Stimulated activated CD8-positive, alpha-beta memory T cell treated with anti-CD3 and anti-CD28 coated beads, Interleukin-7, amount 100 ng/mL, for 4 hours (primary cell): Measurements from ENCODE around the gene RAB29.

Experiments
- DNase-seq, 2 donors: peaks; one replicate each; pipeline ENCODE4 v3.0.0-alpha.2; 2020; ENCODE audit warnings: low read depth in 2 of 2

RAB29 gene

DNA sequence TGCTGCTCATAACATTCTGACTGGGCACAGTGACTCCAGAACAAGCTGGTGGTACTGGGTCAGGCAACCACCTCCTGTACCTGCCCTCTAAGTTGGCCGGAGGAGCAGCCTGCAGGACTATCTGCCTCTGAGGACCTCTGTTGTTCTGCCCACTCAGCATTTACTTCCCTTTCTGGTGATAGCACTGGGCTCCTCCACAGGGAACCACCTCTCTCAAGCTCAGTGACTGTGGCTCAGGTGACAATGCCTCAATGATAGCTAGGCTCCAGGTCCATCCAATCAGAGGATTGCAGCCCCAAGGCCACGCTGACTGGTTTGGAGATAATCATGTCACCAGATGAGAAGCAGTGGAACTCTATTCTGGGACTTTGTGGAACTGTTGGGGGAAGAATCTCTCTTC is 21.9 kb upstream of the RAB29 start:
- DNase-seq: no peak

DNA sequence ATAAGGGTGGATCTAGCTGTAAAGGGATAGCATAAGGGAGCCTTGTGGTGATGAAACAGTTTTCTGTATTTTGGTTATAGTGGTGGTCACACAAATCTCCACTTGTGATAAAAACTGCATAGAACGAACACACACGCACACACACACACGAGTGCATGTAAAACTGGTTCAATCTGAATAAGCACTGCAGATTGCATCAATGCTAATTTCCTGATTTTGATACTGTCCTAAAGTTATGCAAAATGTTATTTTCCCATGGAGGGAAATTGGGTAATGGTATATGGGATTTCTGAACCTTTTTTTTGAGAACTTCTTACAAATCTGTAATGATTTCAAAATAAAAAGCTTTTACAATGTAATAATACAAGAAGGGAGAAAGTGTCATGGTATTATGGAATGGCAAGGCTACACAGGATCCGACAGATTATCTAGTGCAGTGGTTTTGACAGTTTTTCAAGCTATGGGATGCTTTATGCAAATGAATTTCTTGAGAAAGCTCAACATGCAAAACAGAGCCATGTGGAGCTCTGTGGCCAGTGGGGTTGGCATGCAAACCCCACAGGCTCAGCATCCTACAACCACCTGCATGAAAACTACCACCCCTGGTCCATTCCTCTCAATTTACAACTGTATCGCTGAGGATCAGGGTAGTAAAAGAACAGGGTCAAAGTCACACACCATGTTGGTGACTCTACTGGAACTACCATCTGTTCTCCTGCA is 18.9 kb upstream of the RAB29 start:
- DNase-seq: no peak

DNA sequence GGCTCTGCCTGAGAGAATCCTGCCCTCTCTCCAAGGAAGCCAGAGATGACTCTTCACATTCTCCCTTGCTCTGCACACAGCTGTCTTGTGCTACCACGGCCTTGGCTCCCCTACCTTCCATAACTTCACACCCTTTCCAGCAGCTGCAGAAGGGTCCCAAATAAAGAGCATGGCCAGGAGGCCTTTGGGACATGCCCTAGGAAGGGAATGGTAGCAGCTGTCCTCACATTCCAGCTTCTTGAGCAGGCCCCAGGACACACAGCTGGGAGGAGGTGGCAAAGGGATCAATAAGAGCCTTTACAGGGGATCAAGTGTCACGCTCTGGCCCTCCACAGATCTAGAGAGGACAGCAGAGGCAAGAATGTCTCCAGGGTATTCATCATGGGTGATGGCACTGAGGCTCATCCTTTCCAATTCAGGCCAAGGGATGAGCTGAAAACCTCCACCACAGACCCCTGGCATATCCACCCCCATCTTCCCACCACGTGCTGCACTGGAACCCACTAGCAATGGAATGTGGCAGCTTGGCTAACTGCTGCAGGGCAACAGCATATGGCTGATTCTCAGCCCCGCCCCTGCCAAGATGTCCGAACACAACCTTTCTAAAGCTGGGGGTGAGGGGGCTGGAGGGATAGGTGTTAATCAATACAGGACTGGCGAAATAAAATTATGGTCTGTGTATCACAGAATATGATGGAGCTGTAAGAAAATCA is 17.8 kb upstream of the RAB29 start:
- no peak for DNase-seq

DNA sequence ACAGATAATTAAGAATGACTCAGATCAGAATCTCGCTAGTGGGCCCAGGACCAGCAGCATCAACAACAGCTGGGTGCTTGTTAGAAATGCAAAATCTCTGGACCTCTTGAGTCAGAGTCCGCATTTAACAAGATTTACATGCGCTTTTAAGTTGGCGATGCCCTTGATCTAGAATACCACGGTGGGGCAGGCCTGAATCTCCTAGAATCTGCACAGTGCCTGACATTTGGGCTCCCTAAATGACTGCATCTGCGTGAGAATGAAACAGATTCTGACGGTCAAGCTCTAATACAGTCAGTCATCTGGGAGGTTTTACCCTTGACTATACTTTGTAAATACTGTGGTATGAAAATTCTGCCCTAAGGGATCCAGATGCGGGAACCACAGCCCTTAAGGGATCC is 17.2 kb upstream of the RAB29 start:
- DNase-seq: no peak

DNA sequence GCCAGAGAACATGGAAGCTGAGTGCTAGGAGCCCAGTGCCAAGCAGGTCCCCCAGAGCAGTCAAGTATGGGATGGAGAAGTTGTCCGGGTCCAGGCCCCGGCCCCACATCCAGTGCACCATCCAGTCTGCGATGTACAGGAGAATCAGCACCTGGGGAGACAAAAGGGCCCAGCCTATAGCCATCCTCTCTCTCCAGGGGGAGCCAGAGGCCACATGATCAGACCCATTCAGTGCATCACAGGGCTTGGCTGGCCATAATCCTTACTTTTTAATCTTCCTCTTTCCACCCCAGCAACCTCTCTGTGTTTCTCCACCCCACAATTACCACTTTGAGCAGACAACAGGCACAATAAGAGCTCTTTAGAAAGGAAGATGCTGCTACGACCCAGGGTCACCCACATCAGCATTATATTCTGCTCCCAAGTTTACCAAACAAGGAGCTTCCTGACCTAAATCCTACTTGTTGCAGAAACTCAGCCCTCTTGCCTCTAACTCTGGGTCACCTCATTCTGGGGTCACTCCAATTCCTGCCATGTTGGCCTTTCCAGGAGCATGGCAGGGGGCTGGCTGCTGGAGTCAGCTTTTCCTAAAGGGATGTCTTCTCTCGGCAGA is 16.4 kb upstream of the RAB29 start:
- DNase-seq: peak; percentile 38 to 45

DNA sequence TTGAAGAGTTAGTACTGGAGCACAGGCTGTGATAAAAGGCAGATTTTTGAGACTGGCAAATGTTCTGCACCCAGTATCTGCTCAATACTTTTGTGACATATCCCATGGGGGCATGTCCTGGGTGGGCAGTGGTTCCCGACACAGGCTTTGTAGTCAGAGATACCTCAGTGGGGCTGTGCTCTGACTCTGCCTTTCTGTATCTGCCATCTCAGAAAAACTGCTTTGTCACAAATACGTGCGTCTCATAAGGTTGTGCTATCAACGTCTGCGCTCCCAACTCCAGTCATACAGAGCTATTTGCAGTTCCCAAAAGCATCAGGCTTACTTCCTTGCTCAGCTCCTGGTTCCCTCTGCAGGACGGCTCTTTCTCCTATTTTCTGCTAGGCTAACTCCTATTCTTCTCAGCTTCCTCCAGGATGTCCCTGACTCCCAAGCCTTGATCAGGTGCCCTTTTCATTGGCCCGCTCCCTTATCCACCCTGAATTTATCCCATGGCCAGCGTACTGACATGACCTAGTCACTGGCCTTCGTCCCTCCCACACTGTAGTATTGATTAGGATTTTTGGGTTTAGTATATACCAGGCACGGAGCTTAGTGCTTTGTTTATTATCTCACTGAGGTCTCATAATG is 12.1 kb upstream of the RAB29 start:
- no peak for DNase-seq

DNA sequence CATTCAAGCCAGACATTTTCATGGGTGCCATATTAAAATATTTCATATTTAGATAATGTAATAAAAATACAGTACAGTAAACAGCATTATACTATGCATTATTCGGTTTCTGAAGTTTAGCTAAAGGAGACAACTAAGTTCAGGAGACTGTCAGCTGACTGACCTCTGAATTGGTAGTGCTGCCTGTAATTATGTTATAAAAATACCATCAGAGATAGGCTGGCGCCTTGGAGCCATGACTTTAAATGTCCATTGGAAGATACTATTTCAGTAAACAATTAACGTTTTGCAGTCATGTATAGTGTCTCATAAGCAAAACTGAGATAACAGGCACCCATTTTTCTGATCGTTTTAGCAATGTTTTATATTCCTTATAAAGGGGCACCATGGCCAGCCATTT is 11.3 kb upstream of the RAB29 start:
- no peak for DNase-seq

DNA sequence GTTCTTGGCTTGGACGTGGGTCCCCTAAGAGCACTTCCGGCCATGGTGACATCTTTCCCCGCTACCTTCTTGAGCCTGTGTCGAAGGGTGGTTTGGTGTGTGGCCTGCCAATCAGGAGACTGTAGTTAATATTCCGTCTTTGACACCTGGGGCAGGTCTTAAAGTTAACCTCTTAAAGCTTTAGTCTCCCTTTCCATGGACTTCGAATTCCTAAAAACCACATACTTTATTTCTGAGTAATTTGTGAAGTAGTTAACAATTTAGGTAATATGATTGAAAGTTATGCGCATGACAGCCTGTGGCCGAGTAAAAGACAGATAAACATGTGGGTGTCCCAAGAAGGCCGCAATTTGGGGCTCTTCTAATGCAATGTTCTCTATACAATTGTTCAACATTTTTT is 10.2 kb upstream of the RAB29 start:
- DNase-seq: no peak

DNA sequence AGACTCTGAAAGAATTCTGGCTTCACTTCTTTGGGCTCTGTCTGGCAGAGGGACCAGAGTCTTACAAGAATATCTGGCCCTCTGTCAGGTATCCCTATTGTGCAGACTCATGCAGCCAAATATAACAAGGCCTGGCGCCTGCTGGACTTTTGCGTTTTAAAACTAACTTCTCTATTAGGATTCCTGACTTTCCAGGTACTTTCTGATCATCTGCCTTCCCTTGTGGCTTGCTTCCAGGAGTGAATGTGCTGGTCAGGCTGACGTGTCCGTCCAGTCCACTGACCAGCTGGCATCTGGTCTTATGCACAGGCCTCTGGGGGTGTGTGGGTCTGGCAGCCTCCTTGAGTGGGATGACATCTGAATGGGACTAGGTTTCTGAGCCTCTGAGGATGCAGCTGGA is 8.6 kb upstream of the RAB29 start:
- DNase-seq: no peak

DNA sequence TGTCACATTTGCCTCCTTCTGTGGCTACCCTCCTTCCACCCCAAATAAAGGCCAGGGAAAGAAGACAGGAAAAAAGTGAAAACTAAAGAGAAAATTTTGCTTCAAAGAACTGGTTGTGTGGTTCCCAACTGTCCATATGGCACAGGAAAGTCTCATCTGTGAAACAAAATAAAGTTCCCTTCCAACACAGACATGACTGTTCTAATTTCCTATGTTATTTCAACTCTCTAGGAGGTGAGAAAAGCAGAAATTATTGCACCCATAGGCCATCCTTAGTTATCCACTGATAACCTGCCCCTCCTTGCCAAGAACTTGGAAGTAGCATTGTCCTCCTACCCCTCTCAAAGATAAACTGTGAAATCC is 8.1 kb upstream of the RAB29 start:
- no peak for DNase-seq

DNA sequence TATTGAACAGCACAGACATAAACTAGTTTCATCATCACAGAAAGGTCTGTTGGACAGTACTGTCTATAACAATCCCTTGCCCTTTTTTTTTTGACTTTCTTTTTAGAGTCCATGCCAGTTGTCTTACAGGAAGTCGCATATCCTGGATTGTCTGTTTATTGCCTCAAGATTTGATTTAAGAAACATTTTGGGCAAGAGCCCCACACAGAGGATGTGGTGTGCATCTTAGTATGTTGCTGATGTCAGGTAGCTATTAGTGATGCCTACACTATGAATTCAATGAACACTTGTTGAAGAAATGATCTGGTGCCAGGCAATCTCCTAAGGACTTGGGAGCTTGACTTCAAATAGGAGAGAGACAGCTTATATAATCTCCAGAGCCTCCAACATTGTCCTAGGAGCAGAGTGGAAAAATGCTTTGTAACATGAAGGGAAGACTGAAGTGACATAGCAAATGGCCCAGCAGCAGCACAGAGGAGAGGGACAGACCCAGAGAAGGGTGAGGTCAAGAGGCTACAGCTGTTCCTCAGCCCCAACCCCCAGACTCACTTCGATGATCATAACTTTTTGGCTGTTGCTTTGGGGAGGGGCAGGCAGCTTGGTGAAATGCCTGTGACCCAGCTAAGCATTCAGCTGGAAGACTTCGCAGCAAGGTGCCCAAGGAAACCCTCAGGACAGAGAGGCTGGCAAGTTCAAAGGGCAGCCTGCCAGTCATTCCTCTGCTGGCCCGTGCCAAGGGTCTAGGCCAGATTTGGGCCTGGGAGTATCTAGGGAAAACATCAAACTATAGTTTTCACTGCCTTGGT is 7.5 kb upstream of the RAB29 start:
- DNase-seq: no peak

DNA sequence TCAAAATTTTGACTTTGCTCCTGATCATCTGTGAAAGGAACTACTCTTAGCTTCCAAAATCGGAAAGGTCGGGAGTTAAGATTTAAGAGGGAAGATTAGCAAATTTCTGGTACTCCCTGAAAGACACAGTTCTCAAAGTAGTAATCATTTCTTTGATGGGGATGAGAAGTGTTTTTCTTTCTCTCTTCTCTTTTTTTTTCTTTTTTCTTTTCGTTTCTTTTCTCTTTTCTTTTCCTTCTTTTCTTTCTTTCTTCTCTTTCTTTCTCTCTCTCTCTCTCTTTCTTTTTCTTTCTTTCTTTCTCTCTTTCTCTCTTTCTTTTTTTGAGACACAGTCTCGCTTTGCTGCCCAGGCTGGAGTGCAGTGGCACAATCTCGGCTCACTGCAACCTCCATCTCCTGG is 5.1 kb upstream of the RAB29 start:
- DNase-seq: no peak

DNA sequence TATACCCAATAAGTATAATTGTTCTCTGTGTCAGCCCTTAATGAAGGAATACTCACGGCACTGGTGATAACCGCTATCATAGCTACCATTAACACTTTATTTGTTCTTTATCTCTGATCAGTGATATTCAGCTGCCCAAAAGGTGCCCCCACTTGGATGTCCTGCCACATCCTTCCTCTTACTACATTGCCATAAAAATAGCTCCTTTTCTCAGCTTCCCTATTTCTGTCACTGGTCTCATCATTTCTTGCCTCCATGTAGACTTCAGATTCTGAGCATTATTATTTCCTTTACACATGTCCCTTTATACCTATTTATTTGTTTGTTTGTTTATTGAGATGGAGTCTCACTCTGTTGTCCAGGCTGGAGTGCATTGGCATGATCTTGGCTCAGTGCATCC is 2.7 kb upstream of the RAB29 start:
- DNase-seq: no peak

DNA sequence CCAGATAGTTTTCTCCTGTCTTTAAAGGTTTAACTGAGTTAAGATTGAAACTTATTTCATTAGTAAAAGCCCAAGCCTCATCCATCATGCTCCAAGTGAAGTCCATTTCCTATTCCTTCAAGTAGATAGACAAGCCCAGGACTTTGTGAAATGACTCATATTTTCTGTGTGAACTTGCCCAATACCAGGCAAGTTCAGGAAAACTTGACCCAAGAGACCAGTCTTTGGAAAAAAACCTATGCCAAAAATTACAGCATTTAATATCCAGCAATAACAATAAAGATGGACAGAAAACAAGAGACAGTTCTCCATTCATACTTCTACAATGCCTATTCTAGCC is 405 bp upstream of the RAB29 start:
- DNase-seq: no peak

DNA sequence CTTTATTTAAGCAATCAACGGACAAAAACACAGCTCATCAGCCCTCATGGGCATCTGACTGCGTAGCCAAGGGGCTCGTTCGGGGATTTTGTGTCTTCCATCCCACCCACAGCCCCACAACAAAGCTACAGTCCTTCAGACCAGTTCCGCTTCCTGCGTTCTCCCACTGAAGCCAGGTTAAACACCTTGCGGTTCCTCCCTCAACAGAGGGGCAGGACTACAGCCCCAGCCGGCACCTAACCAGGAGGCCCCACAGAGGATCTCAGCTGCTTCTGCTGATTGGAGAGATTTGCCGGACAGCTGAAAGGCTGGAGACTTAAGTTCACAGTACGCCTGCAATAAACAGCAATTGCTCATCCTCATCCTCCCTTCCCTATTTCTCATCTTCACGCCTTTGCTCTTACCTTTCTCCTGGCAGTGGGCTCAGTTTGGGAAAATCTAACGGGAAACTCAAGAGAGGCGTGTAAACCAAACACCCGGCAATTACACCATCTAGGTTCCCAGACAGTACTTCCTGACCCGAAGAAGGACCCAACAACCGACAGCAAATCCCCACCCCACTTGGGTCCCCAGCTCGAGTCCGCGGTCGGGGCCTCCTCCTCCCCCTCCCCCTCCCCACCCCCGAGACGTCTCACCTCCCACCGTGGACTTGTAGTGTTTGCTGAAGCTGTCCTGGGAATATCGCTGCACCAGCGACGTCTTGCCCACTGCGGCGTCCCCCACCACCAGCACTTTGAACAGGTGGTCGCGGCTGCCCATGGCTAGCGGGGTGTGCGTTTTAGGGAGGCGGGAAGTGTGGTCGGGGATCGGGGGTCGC is 876 bp downstream of the RAB29 start:
- DNase-seq: peak; percentile 8 to 16

DNA sequence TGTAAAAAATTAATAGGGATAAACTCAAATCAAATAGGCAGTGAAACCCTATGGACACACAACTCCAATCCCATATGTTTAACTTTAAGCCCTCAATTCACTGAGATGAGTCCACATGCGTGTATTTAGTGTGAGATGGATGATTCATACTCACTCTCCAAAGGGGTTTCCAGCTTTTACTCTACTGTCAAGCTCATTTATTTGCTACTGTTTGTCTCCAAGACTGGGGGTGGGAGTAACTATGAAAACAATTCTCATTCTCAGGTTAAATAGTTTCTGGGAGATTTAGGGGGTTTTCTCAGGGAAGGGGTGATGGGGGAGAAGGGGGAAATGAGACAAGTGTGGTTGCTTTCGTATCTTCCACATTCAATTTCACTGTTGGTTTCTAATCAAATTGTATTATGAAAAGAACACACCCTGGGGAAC is 2.7 kb downstream of the RAB29 start:
- DNase-seq: no peak

DNA sequence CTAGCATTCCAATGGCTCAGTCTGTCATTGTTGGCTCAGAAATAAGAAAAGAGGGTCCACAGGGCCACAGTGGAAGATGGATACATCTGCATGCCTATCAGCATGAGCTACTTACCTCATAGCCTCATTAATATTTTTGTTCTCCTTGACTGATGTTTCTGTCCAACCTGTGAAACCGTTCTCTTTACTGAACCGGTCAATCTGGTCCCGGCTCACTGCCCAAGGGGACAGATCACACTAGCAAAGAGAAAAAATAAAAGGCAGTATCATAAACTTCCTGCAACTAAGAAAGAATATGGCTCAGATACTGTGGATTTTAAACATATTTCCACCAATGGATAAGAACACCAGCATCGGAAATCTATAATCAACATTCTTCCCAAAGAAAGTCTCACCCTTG is 4.7 kb downstream of the RAB29 start:
- DNase-seq: no peak

DNA sequence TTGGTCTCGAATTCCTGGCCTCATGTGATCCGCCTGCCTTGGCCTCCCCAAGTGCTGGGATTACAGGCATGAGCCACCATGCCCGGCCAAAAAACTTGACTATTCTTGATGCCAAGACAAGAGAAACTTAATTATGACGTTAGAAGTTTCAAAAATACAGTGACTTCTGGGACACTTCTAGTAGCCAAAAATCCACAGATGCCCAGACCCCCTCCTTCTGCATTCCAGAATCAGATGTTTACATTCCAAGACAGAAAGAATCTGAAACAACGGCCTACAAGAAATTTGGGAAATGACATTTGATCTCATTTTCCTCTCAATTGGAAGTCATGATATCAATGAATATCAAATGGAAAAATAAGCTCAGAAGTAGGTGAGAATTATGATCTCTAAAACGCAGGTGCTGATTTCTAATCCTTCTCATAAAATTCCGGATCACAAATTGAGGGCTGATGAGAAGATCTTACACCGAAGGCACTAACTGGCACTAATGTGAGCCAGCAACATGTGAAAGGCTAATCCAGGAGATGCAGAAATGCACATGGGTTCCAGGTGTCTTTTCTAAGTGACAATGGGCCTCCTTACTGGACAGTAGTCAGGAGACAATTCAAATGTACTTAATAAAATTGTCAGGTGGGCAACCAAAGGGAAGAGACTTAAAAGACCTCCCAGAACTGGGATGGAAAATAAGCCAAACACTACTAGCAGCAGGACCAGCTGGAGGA is 5.5 kb downstream of the RAB29 start:
- no peak for DNase-seq

DNA sequence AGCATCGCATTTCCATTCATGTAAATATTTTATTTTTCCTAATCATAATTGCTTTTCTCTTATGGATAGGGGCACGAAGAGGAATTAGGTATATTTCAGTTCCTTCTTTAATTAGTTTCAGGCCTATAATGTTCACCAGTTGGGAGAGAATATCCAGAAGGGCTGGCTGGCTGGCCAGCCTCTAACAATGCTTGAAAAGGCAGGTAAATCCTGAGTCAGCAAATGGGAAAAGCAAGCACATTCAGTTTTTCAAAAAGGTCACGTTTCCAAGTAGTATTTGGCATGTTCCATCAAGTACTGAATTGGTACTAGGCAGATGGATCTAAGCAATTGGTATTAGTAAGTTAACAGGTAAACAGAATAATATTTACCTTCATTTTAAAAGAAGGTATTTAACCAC is 8.0 kb downstream of the RAB29 start:
- DNase-seq: no peak

DNA sequence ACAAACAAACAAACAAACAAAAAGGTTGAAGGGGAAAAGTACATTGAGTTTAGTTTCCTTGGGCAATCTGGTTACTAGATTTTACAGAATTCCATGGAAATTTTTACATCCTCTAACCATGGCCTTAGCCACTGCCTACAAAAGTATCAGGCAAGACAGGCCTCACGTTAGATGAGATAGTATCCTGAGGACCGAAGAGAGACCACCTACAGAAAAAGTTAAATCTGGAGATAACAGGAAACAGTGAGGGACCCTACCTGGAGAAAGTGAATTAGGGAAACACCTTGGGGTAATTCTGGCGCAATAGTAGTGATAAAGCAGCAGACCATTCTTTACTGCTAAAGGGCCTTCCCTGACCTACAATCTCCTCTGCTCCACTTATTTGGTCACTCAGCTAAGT is 8.7 kb downstream of the RAB29 start:
- no peak for DNase-seq

DNA sequence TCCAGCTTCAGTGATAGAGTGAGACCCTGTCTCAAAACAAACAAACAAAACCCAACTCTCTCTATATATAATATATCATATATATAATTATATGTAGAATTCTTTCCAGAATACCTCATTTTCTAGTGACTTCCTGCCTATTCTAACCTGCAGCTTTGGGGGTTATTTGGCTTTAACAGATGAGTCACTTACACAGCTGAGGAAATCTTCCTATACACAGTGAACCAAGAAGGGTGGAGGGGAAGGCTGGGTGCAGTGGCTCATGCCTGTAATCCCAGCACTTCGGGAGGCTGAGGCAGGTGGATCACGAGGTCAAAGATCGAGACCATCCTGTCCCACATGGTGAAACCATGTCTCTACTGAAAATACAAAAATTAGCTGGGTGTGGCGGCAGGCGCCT is 9.2 kb downstream of the RAB29 start:
- no peak for DNase-seq
